Thyroid gland (tissue), 4 donors: ENCODE measurements around the gene ARMC9.

Source experiments
- POLR2A ChIP-seq, 2 donors: fragments of 450-650 bp; IDR thresholded peaks; one replicate each; pipeline ENCODE4 v1.6.1; 2017; ENCODE audit warnings: antibody characterized with exemption in 2 of 2, mild to moderate bottlenecking in 2 of 2, moderate library complexity in 1 of 2
- TF ChIP-seq, protein P1 (sequence below), 6 experiments: fragments of 200-600 bp in 3 of 6; fragments of 450-650 bp in 3 of 6; sonication (generic) in 3 of 6; IDR thresholded peaks; one replicate each; pipeline ENCODE4 v1.5.1; 2016 to 2019; ENCODE audit warnings: antibody characterized with exemption in 6 of 6, mild to moderate bottlenecking in 2 of 6, inconsistent platforms in 1 of 6, moderate library complexity in 1 of 6

DNA sequence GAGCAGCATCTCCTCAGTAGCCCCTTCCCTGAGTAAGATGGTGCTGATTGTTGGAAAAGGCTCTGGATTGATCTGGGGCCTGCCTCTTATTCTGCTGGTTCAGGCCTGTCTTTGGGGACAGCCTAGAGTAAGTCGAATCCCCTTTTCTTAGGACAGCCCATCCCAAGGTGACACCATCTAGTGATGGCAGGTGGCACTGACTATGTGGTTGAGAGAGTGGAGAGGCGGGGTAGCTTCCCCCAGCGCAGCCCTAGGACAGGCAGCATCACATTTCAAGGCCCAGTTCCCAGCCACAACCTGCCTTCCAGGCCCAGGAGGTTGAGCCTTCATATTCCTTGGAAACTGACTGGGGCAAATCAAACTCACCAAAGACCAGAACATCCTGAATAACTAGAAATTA, 128.0 kb downstream of the ARMC9 start:
- TF ChIP-seq, protein P1, sequence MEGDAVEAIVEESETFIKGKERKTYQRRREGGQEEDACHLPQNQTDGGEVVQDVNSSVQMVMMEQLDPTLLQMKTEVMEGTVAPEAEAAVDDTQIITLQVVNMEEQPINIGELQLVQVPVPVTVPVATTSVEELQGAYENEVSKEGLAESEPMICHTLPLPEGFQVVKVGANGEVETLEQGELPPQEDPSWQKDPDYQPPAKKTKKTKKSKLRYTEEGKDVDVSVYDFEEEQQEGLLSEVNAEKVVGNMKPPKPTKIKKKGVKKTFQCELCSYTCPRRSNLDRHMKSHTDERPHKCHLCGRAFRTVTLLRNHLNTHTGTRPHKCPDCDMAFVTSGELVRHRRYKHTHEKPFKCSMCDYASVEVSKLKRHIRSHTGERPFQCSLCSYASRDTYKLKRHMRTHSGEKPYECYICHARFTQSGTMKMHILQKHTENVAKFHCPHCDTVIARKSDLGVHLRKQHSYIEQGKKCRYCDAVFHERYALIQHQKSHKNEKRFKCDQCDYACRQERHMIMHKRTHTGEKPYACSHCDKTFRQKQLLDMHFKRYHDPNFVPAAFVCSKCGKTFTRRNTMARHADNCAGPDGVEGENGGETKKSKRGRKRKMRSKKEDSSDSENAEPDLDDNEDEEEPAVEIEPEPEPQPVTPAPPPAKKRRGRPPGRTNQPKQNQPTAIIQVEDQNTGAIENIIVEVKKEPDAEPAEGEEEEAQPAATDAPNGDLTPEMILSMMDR (IDR thresholded peaks at IDR 0.05): no peak
- TF ChIP-seq POLR2A (IDR thresholded peaks at IDR 0.05): no peak
